HepG2 (cell line): Measurements from ENCODE around the gene RPS2. TPM values are rescaled to one million over a fixed set of nuclear protein-coding genes. Genes with fewer than 3 reads are reported as not detected.

Experiments used
- KDM2A ChIP-seq: sonication (generic); formaldehyde crosslinking; IDR thresholded peaks from 2 replicates; pipeline ENCODE4 v1.4.0; 2020; ENCODE audit warnings: low read depth, missing genetic modification reagents, borderline replicate concordance
- MEIS2 ChIP-seq: sonication (generic); formaldehyde crosslinking; IDR thresholded peaks from 2 replicates; pipeline ENCODE4 v1.9.0; 2021; ENCODE audit warnings: mild to moderate bottlenecking, missing genetic modification reagents
- NFKB2 ChIP-seq: sonication (generic); formaldehyde crosslinking; IDR thresholded peaks from 2 replicates; pipeline ENCODE4 v1.4.0; 2020; ENCODE audit warnings: missing genetic modification reagents, borderline replicate concordance
- NPAS2 ChIP-seq: sonication (generic); formaldehyde crosslinking; IDR thresholded peaks from 2 replicates; pipeline ENCODE4 v1.8.0; 2022; ENCODE audit warnings: mild to moderate bottlenecking, missing genetic modification reagents, borderline replicate concordance
- SMYD3 ChIP-seq: sonication (generic); formaldehyde crosslinking; IDR thresholded peaks from 2 replicates; pipeline ENCODE4 v1.8.1; 2023; ENCODE audit warnings: mild to moderate bottlenecking, missing genetic modification reagents
- ZIK1 ChIP-seq: sonication (generic); formaldehyde crosslinking; IDR thresholded peaks from 2 replicates; pipeline ENCODE4 v1.5.0; 2020; ENCODE audit warnings: mild to moderate bottlenecking, low read depth, missing genetic modification reagents, borderline replicate concordance
- ZNF564 ChIP-seq: sonication (generic); formaldehyde crosslinking; IDR thresholded peaks from 2 replicates; pipeline ENCODE4 v1.8.1; 2023; ENCODE audit warnings: mild to moderate bottlenecking, missing genetic modification reagents
- polyA plus RNA-seq, 8 experiments: library from polyadenylated mRNA; depleted of rRNA in 3 of 8; stranded (reverse) in 7 of 8; unstranded in 1 of 8; fragments of >200 nt; fragmentation: Illumina TruSeq in 4 of 8; extraction: Trizol in 4 of 8; gene quantifications; 2 replicates each; pipeline versions ENCODE4 v1.2.1 to v1.2.3, GENCODE V29; 2011 to 2016; ENCODE audit warnings: low read depth in 4 of 8, missing spikeins in 1 of 8, mixed read lengths in 1 of 8; ENCODE audit not compliant: insufficient read depth in 1 of 8
- total RNA-seq, 5 experiments: library from RNA; depleted of rRNA; stranded (reverse); fragments of >200 nt; fragmentation: Illumina TruSeq; extraction: Trizol; gene quantifications; 2 replicates each; pipeline ENCODE4 v1.2.3, GENCODE V29; 2016; ENCODE audit warnings: low read depth in 1 of 5
- TF ChIP-seq, protein P1 (sequence below): sonication (generic); formaldehyde crosslinking; IDR thresholded peaks from 2 replicates; pipeline ENCODE4 v1.5.1; 2020; ENCODE audit warnings: missing genetic modification reagents, mild to moderate bottlenecking, borderline replicate concordance
- TF ChIP-seq, protein P2 (sequence below): sonication (generic); formaldehyde crosslinking; IDR thresholded peaks from 2 replicates; pipeline ENCODE4 v1.8.0; 2022; ENCODE audit warnings: mild to moderate bottlenecking, missing genetic modification reagents
- TF ChIP-seq, protein P3 (sequence below): IDR thresholded peaks from 2 replicates; pipeline ENCODE4 v1.6.1; 2016; ENCODE audit warnings: missing genetic modification reagents, missing compliant biosample characterization
- TF ChIP-seq, protein P4 (sequence below): sonication (generic); formaldehyde crosslinking; IDR thresholded peaks from 2 replicates; pipeline ENCODE4 v1.9.0; 2021; ENCODE audit warnings: missing genetic modification reagents, mild to moderate bottlenecking, borderline replicate concordance

The RPS2 gene
- total and polyA plus RNA-seq, 2 of the 13 experiments (the other 11 are each of a cell fraction or from before 2014, with no cell fraction given) = 1,908 to 4,514 TPM

DNA sequence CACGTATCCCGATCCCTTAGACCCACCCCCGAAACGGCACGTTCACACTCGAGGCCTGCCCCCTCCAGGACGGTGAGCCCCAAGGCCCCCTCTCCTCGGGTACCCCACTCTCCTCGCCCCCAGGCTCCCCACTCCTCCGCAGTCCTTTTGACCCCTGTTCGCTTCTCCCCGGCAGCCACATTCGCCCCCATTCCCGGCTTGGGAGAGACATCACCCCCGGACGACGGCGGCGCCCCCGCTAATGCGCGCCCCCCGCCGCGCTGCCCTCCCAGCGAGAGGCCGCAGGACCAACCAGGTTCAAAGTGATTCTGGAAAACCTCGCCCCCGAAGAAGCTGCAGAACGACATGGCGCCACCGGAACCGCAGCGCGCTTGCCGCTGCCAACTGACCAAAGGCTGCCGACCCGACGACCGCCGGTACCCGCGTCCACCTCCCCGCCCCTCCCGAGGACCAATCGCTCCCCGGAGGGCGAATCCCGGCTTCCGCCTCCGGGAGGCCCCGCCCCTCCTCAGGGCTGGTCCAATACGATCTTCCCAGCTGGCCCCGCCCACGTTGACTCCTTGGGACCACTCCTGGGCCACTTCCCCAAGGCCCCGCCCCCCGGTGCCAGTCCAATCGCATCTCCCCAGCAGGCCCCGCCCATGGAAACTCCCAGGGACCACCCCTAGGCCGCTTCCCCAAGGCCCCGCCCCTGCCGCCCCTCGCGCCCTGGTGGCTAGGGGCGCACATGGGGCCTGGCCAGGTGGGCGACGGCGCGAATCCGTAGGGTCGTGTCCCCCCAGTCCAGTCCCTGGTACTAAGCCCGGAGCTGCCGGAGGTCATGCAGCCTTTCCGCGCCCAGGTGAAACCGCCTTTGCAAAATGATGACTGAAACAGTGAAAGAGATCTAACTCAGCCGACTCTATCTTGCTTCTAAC is 21.6 kb downstream of the RPS2 start, which contains the start of gene MSRB1 (continued):
- TF ChIP-seq, protein P1, sequence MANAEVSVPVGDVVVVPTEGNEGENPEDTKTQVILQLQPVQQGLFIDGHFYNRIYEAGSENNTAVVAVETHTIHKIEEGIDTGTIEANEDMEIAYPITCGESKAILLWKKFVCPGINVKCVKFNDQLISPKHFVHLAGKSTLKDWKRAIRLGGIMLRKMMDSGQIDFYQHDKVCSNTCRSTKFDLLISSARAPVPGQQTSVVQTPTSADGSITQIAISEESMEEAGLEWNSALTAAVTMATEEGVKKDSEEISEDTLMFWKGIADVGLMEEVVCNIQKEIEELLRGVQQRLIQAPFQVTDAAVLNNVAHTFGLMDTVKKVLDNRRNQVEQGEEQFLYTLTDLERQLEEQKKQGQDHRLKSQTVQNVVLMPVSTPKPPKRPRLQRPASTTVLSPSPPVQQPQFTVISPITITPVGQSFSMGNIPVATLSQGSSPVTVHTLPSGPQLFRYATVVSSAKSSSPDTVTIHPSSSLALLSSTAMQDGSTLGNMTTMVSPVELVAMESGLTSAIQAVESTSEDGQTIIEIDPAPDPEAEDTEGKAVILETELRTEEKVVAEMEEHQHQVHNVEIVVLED (CRISPR knock-in tag) = peak; percentile 38; the same call in 1 of the 2 replicates
- TF ChIP-seq, protein P2, sequence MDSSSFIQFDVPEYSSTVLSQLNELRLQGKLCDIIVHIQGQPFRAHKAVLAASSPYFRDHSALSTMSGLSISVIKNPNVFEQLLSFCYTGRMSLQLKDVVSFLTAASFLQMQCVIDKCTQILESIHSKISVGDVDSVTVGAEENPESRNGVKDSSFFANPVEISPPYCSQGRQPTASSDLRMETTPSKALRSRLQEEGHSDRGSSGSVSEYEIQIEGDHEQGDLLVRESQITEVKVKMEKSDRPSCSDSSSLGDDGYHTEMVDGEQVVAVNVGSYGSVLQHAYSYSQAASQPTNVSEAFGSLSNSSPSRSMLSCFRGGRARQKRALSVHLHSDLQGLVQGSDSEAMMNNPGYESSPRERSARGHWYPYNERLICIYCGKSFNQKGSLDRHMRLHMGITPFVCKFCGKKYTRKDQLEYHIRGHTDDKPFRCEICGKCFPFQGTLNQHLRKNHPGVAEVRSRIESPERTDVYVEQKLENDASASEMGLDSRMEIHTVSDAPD (CRISPR knock-in tag) = 0 out of 2 replicates have a peak, but pooled peaks have one; percentile 29
- TF ChIP-seq, protein P3, sequence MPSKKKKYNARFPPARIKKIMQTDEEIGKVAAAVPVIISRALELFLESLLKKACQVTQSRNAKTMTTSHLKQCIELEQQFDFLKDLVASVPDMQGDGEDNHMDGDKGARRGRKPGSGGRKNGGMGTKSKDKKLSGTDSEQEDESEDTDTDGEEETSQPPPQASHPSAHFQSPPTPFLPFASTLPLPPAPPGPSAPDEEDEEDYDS (CRISPR knock-in tag) = peak; percentile 86
- TF ChIP-seq MEIS2 (CRISPR knock-in tag) (no peak), KDM2A (CRISPR knock-in tag) (peak; percentile 46; the same call in 1 of the 2 replicates), ZIK1 (no peak; the same call in 1 of the 2 replicates), SMYD3 (no peak; the same call in 1 of the 2 replicates), ZNF564 (CRISPR knock-in tag) (0 out of 2 replicates have a peak, but pooled peaks have one; percentile 20), NFKB2 (CRISPR knock-in tag) (peak; percentile 56; the same call in 1 of the 2 replicates), NPAS2 (CRISPR knock-in tag) (no peak)
- TF ChIP-seq, protein P4, sequence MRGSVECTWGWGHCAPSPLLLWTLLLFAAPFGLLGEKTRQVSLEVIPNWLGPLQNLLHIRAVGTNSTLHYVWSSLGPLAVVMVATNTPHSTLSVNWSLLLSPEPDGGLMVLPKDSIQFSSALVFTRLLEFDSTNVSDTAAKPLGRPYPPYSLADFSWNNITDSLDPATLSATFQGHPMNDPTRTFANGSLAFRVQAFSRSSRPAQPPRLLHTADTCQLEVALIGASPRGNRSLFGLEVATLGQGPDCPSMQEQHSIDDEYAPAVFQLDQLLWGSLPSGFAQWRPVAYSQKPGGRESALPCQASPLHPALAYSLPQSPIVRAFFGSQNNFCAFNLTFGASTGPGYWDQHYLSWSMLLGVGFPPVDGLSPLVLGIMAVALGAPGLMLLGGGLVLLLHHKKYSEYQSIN (CRISPR knock-in tag) = no peak
